SKM-1 (cell line): ENCODE results near the gene MARCHF2.

Source experiments
- DNase-seq: peaks from one replicate; lab custom pipeline; 2025; ENCODE audit not compliant: unreplicated experiment; lab: John Stamatoyannopoulos, UW

The MARCHF2 gene

DNA sequence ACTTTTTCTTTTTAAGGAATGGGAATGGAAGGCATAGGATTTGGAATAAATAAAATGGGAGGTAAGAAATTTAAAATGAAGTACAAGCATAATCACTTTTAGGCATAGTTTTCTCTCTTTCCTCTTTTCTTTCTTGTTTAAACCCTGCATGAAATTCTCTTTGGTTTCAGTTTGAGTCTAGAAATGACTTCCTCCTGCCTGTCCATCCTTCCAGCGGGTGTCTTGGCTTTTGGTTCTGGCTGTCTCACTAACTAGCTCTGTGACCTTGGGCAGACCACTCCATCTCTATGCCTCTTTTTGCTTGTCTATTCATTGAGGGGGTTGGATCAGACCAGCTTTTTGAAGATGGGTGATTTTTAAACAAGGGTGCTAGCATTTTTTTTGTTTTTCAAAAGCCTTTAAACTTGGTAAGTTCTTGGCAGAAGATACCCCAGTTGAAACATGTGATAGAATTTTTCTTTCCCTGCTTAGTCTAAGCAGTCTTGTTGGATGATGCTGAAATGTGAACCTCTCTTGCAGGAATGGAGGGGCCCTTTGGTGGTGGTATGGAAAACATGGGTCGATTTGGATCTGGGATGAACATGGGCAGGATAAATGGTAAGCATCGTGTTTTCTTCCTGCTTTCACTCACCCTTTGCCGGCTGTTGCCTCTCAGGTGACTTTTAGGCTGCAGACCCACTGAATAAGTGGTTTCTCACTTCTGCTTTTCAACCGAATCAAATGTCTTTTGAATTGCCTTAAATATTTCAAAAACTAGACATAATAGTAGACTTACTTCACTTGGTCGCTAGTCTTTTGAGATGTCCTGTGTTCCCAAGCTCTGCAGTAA, 60.8 kb downstream of the MARCHF2 start:
- DNase-seq: no peak

DNA sequence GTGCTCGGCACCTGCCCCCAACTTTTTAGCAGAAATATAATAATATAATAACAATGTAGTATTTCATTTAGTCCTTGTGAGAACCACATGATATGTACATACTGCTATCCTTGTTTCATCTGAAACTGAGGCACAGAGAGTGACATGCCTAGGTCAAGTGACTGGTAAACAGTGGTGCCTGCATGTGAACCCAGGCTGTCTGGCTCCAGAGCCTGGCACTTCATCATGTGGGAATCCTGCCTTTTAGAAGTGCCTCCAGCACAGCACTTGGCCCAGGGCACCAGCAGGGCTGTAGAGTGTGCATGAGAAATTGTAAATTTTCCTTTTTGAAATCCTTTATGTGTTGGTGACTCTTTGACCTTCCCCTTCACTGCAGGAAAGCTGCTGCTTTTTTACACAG, 61.9 kb downstream of the MARCHF2 start:
- no peak for DNase-seq

DNA sequence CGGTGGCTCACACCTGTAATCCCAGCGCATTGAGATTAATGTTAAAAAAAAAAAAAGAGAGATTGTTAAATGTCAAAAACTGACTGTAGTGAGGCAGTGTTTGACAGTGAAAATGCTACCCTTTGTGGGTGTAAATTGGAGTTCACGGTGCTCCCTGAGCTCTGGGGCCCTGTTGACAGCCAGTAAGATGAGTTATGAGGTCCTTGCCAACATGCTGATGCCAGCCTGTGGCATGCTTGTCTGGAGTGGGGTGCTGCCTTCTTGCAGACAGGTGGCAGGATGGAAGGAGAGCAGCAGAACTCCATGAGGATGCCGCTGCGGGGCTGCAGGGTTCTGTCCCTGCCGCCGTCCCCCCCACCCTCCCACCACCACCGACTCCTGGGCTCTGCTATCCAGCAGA, 63.4 kb downstream of the MARCHF2 start:
- DNase-seq: no peak

DNA sequence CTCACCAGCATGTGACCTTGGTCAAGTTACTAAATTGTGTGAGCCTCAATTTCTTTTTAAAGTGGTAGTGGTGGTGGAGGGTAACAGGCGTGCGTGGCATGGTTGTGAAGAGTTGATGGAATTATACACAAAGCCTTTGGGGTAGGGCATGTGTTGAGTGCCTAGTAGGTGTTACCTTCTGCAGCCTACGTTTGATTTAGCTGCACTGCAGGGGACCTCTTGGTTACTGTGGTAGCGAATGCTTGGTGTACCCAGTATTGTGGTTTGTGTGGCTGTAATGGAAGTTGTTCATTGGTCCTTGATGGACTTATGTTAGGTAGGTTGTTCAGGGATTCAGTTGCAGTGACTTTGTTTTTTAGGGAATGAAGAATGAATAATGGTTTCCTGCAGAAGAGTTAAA, 64.8 kb downstream of the MARCHF2 start:
- DNase-seq: no peak

DNA sequence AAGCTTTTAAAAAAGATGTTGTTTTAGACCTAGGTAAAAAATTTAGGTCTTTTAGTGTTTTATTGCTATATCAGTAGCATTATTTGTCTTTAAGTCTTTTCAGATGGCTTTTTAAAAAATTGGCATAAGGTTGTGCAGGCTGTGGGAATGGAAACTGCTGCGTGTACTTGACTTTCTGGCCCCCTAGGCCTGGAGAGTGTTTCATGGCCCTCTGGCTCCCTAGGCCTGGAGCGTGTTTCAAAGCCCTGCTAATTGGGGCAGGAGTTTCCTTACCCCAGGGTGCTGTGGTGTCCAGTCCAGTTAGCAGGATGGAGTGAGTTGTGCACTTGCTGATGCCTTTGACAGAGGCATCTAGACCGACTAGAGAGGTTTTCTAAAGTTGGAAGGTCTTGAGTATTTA, 65.5 kb downstream of the MARCHF2 start:
- no peak for DNase-seq

DNA sequence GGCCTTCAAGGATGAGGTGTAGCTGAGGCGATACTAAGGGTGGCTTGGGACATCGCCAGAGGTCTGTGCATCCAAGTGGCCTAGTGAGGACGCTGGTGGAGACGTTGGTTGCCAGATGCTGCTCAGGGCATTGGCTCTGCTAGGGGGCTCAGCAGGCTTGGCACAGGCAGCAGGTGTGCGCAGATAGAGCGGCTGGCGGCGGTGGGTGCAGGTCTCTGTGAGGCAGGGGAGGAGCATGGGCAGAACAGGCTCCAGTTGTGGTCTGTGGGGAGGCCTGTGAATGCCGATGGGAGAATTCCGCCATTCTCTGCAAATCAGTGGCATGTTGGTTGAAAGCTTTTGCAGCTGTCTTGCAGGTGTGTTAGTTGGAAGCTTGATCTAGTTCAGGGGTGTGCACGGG, 68.1 kb downstream of the MARCHF2 start:
- no peak for DNase-seq

DNA sequence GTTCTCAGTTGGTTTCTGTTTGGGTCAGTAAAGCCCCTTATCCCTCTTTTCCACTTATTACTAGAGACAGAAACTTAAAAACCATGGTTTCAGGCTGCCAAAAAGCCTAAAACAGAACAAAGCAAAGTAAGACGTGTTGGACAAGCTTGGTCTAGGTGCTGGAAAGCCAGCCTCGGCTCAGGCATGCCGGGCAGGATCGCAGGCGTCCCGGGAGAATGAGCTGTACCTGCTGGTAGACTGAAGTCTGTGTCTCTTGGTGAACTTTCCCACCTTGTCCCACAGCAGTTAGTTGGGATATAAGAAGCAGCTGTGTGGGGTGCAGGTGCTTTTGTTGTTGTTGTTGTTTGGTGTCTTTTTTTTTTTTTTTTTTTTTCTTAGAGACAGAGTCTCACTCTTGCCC, 68.5 kb downstream of the MARCHF2 start:
- DNase-seq: no peak

DNA sequence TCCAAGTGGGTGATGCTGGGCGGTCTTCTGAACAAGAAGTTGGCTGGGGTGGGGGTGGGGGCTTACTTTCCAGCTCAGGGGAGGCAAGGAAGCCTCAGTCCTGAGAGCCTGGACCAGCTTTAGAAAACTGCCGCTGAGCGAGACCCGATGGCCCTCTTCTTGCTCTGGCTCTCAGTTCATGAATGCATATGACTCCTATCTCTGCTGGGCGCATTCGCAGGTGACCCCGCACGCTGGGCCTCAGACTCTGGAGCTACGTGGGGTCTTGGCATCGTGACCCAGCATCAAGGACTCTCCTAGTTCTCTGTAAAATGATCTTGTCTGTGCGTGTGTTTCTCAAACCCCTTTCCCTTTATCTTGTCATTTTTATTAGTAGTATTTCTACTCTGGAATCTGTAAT, 69.6 kb downstream of the MARCHF2 start:
- DNase-seq: no peak

DNA sequence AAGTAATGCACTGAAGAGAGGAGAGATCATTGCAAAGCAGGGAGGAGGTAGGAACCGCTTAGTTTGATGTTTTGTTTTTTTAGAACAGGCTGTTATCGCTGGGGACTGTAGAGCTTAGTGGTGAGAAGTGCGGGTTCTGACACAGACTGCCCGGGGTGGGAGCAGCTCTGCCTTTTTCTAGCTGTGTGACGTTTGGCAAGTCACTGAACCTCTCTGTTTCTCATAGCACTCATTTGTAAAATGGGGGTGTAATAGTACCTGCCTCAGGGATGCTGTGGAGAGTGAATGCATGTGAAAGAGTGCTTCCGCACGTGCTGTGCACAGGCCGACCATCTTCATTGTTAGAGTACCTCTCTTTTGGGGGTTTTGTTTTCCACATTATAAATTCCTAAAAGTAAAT, 70.1 kb downstream of the MARCHF2 start:
- no peak for DNase-seq

DNA sequence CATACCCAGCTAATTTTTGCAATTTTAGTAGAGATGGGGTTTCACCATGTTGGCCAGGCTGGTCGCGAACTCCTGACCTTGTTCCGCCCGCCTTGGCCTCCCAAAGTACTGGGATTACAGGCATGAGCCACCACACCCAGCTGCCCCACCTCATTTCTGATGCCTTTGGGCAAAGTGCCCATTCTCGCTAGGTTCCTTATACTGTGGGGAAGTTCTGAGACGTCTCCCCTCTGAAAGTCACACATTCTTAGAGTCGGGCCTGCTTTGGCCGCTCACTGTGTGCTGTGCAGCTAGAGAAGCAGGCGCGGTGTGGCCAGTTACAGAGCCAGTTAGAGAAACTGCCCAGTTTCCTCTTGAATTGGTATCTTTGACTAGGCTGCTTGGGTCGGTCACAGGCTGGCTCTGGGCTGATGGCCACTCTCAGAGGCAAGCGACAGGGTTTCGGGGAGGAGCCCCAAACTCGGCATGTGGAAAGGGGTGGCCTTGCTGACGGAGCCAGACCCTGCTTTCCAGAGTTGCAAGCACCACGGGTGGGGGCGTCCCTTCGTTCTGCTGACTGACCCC, 71.3 kb downstream of the MARCHF2 start:
- no peak for DNase-seq

DNA sequence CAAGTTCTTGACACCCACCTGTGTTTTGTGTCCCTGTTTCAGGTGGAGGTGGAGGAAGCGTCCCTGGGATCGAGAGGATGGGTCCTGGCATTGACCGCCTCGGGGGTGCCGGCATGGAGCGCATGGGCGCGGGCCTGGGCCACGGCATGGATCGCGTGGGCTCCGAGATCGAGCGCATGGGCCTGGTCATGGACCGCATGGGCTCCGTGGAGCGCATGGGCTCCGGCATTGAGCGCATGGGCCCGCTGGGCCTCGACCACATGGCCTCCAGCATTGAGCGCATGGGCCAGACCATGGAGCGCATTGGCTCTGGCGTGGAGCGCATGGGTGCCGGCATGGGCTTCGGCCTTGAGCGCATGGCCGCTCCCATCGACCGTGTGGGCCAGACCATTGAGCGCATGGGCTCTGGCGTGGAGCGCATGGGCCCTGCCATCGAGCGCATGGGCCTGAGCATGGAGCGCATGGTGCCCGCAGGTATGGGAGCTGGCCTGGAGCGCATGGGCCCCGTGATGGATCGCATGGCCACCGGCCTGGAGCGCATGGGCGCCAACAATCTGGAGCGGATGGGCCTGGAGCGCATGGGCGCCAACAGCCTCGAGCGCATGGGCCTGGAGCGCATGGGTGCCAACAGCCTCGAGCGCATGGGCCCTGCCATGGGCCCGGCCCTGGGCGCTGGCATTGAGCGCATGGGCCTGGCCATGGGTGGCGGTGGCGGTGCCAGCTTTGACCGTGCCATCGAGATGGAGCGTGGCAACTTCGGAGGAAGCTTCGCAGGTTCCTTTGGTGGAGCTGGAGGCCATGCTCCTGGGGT, 72.7 kb downstream of the MARCHF2 start:
- DNase-seq: no peak

DNA sequence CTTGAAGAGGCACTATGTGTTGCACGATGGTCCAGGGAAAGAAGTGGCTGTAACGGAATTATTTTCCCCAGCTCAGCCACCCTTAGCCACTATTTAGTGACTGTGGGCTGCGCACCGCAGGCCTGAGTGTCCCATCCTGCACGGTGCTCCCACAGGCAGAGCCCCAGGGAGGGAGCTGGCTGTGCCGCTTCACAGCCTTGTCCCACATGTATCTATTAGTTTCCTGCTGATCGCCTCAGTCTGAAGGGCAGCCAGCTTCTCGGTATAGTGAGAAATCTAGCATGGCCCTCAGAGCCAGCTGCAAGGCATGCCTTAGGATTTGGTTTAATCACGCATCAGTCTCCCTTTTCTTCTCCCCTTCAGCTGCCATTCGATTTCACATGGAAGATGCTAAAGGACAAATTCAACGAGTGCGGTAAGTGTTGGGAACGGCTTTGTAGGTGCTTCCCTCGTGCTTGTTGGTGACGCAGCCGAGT, 73.6 kb downstream of the MARCHF2 start:
- no peak for DNase-seq

DNA sequence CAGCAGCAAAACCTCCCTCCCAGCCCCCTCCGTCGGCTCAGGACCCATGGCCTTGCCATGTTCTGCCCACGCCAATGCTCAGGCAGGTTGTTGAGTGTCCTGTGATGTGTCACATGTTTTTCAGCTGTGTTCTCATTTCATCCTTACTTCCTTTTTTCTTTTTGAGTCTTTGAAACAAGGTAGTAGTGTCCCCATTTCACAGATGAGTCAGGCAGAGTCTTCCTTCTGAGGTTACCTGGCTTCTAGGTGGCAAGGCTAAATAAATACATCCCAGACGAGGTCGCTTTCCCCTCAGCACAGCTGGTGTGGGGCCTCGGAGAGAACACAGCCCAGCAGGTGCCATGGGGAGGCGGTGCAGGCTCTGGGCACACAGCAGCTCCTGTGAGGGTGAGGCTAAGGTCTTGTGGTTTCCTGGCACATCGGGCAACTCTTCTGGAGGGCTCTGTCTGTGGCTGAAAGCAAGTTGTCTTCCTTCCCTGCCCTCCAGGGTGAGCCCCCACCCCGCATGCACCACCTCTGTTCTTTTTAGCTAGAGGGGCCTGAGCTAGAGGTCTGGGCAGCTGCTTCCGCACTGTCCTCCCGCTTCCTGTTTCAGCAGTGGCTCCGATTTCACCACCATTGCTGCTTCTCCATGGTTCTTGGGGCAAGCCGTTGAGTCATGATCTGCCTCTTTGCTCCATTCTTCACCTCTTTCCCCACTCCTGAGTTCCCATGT, 74.2 kb downstream of the MARCHF2 start:
- DNase-seq: peak; percentile 90

DNA sequence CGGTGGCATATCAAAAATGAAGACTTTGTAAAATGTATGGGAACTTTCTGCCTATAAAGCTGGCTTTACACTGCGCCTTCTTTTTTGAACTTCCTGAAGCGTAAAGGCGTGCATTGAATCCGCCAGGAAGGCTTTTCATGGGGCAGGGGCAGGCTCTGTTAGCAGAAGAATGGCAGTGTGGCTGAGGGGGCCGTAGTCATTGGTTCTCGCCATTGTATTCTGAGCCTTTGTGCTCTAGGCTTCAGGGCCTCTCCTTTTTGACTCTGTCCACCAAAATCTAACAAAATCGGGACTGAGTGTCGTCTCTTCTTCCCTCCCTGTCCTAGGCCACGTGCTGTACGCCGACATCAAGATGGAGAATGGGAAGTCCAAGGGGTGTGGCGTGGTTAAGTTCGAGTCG, 75.3 kb downstream of the MARCHF2 start:
- no peak for DNase-seq
